Uterus (tissue), 2 donors: Measurements from ENCODE around the gene BRDT.

Experiments
- CTCF ChIP-seq, 4 experiments: fragments of 200-600 bp in 2 of 4; fragments of 450-650 bp in 2 of 4; sonication (generic) in 2 of 4; IDR thresholded peaks; one replicate each; pipeline ENCODE4 v1.5.1; 2016 to 2019; ENCODE audit warnings: antibody characterized with exemption in 4 of 4, mild to moderate bottlenecking in 2 of 4, moderate library complexity in 1 of 4
- POLR2A ChIP-seq, 2 donors: fragments of 450-650 bp; IDR thresholded peaks; one replicate each; pipeline ENCODE4 v1.6.1; 2016; ENCODE audit warnings: antibody characterized with exemption in 2 of 2, mild to moderate bottlenecking in 1 of 2, moderate library complexity in 1 of 2

- TF ChIP-seq CTCF (IDR thresholded peaks at IDR 0.05), result no peak
- TF ChIP-seq POLR2A (IDR thresholded peaks at IDR 0.05), result no peak
These were observed 48.0 kb upstream of the BRDT start for GRCh38 chr1:91901231-91901630.
